K562 (cell line): Measurements from ENCODE around the gene S100P. TPM values are rescaled to one million over a fixed set of nuclear protein-coding genes. Genes with fewer than 3 reads are reported as not detected.

Source experiments
- ATF3 ChIP-seq, 2 experiments: fragments of 450-650 bp in 1 of 2; sonication (generic) in 1 of 2; formaldehyde crosslinking in 1 of 2; IDR thresholded peaks in 1 of 2; conservative IDR thresholded peaks in 1 of 2; 2 replicates each; pipeline versions ENCODE4 v1.6.1 to v1.8.1; 2016 to 2023; ENCODE audit warnings: mild to moderate bottlenecking in 2 of 2, moderate library complexity in 2 of 2, inconsistent platforms in 1 of 2, missing genetic modification reagents in 1 of 2
- BHLHE40 ChIP-seq: IDR thresholded peaks from 2 replicates; pipeline ENCODE4 v1.6.1; 2011; ENCODE audit warnings: low read length, improper control_type of control experiment
- CBX8 ChIP-seq: fragments of 200-600 bp; sonication (generic); IDR thresholded peaks from 2 replicates; pipeline ENCODE4 v1.6.1; 2012; ENCODE audit warnings: borderline replicate concordance, mixed run types, low read depth, mild to moderate bottlenecking, moderate library complexity, mixed read lengths, low read length, control low read depth, inconsistent platforms; ENCODE audit not compliant: poor library complexity, severe bottlenecking; ENCODE audit errors: extremely low read depth
- EHMT2 ChIP-seq: fragments of 450-650 bp; IDR thresholded peaks from 2 replicates; pipeline ENCODE4 v1.6.1; 2018; ENCODE audit warnings: antibody characterized with exemption
- EP400 ChIP-seq: fragments of 450-650 bp; IDR thresholded peaks from 2 replicates; pipeline ENCODE4 v1.6.1; 2017; ENCODE audit warnings: antibody characterized with exemption, mild to moderate bottlenecking, moderate library complexity
- ID3 ChIP-seq, 2 experiments: fragments of 250-450 bp in 1 of 2; fragments of 450-650 bp in 1 of 2; sonication (Bioruptor Pico) in 1 of 2; IDR thresholded peaks; 2 replicates each; pipeline versions ENCODE4 v1.6.1 to v1.8.0; 2016 to 2021; ENCODE audit warnings: mild to moderate bottlenecking in 2 of 2, moderate library complexity in 2 of 2, missing compliant biosample characterization in 1 of 2, missing genetic modification characterization in 1 of 2
- IFI16 ChIP-seq: fragments of 250-450 bp; sonication (Bioruptor Pico); IDR thresholded peaks from 2 replicates; pipeline ENCODE4 v2.1.2; 2022; ENCODE audit warnings: mild to moderate bottlenecking, inconsistent platforms
- JUND ChIP-seq, 2 experiments: IDR thresholded peaks; 2 replicates in 1 of 2; 3 replicates in 1 of 2; pipeline ENCODE4 v1.6.1; 2011; ENCODE audit warnings: borderline replicate concordance in 2 of 2, low read depth in 2 of 2, low read length in 2 of 2, improper control_type of control experiment in 1 of 2, missing biosample characterization in 1 of 2, missing genetic modification characterization in 1 of 2, missing genetic modification reagents in 1 of 2
- KDM1A ChIP-seq, 2 experiments: fragments of 450-650 bp; IDR thresholded peaks; 2 replicates each; pipeline ENCODE4 v1.6.1; 2016; ENCODE audit warnings: mild to moderate bottlenecking in 2 of 2
- L3MBTL2 ChIP-seq: fragments of 450-650 bp; IDR thresholded peaks from 2 replicates; pipeline ENCODE4 v1.6.1; 2016; ENCODE audit warnings: mild to moderate bottlenecking, moderate library complexity
- MAX ChIP-seq: sonication (generic); formaldehyde crosslinking; IDR thresholded peaks from 2 replicates; pipeline ENCODE4 v1.9.0; 2022; ENCODE audit warnings: mild to moderate bottlenecking, missing genetic modification reagents
- NFE2L1 ChIP-seq: fragments of 450-650 bp; IDR thresholded peaks from 2 replicates; pipeline ENCODE4 v1.6.1; 2016; ENCODE audit warnings: missing genetic modification characterization, low read depth, mild to moderate bottlenecking, missing compliant biosample characterization, moderate library complexity, borderline replicate concordance
- NR2C2 ChIP-seq, 2 experiments: fragments of 200-800 bp in 1 of 2; sonication (Bioruptor generic) in 1 of 2; sonication (generic) in 1 of 2; formaldehyde crosslinking in 1 of 2; IDR thresholded peaks; 2 replicates each; pipeline versions ENCODE4 v1.6.1 to v1.8.0; 2016 to 2022; ENCODE audit warnings: mild to moderate bottlenecking in 1 of 2, missing compliant biosample characterization in 1 of 2, missing genetic modification characterization in 1 of 2, missing genetic modification reagents in 1 of 2
- RAD51 ChIP-seq: fragments of 450-650 bp; IDR thresholded peaks from 2 replicates; pipeline ENCODE4 v1.7.1; 2016; ENCODE audit warnings: low read depth, mild to moderate bottlenecking, borderline replicate concordance
- RCOR1 ChIP-seq, 2 experiments: IDR thresholded peaks; 2 replicates each; pipeline ENCODE4 v1.6.1; 2012; ENCODE audit warnings: low read depth in 2 of 2, low read length in 2 of 2, borderline replicate concordance in 1 of 2, improper control_type of control experiment in 1 of 2
- TSC22D4 ChIP-seq: fragments of 450-650 bp; IDR thresholded peaks from 2 replicates; pipeline ENCODE4 v1.6.1; 2016; ENCODE audit warnings: missing genetic modification characterization, missing biosample characterization, control low read depth
- ZNF175 ChIP-seq: fragments of 200-800 bp; sonication (Bioruptor generic); IDR thresholded peaks from 2 replicates; pipeline ENCODE4 v1.6.1; 2016; ENCODE audit warnings: low read depth, mild to moderate bottlenecking, missing genetic modification characterization, missing compliant biosample characterization
- ZNF583 ChIP-seq: fragments of 250-450 bp; sonication (Bioruptor Pico); IDR thresholded peaks from 2 replicates; pipeline ENCODE4 v1.4.0; 2020
- polyA plus RNA-seq, 8 experiments: library from polyadenylated mRNA; depleted of rRNA in 4 of 8; stranded (reverse) in 5 of 8; unstranded in 3 of 8; fragments of >200 nt; fragmentation: Nextera tagmentation in 2 of 8; fragmentation: Illumina TruSeq in 1 of 8; extraction: Ambion mirVana in 2 of 8; extraction: Trizol in 1 of 8; gene quantifications; 2 replicates each; pipeline versions ENCODE4 v1.2.1 to v1.2.3, GENCODE V29; 2011 to 2014; ENCODE audit warnings: inconsistent platforms in 1 of 8, missing spikeins in 1 of 8
- total RNA-seq, 7 experiments: library from RNA; depleted of rRNA in 6 of 7; stranded (reverse); fragments of >200 nt in 6 of 7; fragmentation: Illumina TruSeq in 2 of 7; extraction: Trizol in 2 of 7; gene quantifications; 2 replicates each; pipeline versions ENCODE4 v1.2.1 to v1.2.3, GENCODE V29; 2011 to 2021; ENCODE audit warnings: low replicate concordance in 1 of 7
- TF ChIP-seq, protein P1 (sequence below): fragments of 450-650 bp; formaldehyde crosslinking; IDR thresholded peaks from 2 replicates; pipeline ENCODE4 v1.4.0; 2020; ENCODE audit warnings: mild to moderate bottlenecking, moderate library complexity
- TF ChIP-seq, protein P2 (sequence below): fragments of 250-450 bp; sonication (Bioruptor Pico); IDR thresholded peaks from 2 replicates; pipeline ENCODE4 v1.8.0; 2022; ENCODE audit warnings: inconsistent platforms

Gene S100P
- total and polyA plus RNA-seq, 9 of the 15 experiments (the other 6 are each of a cell fraction or from before 2014, with no cell fraction given), result 4.1 to 23.8 (median 7.5) TPM

- TF ChIP-seq, protein P1, sequence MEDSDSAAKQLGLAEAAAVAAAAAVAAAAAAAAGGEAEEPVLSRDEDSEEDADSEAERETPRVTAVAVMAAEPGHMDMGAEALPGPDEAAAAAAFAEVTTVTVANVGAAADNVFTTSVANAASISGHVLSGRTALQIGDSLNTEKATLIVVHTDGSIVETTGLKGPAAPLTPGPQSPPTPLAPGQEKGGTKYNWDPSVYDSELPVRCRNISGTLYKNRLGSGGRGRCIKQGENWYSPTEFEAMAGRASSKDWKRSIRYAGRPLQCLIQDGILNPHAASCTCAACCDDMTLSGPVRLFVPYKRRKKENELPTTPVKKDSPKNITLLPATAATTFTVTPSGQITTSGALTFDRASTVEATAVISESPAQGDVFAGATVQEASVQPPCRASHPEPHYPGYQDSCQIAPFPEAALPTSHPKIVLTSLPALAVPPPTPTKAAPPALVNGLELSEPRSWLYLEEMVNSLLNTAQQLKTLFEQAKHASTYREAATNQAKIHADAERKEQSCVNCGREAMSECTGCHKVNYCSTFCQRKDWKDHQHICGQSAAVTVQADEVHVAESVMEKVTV, result no peak
- TF ChIP-seq ID3 (CRISPR knock-in tag; IDR thresholded peaks at IDR 0.05), result no peak
- peak; percentile 38; the same call in 1 of the 2 replicates for TF ChIP-seq ID3 (tag; IDR thresholded peaks at IDR 0.05)
- TF ChIP-seq KDM1A (IDR thresholded peaks at IDR 0.05), result 0 out of 4 replicates have a peak, but pooled peaks of 1 of the 2 experiments have one; percentile 3
- TF ChIP-seq L3MBTL2, result peak; percentile 94
- peak; percentile 61 for TF ChIP-seq BHLHE40
- TF ChIP-seq CBX8, result no peak
- TF ChIP-seq EHMT2, result 0 out of 2 replicates have a peak, but pooled peaks have one; percentile 11
- TF ChIP-seq ZNF175 (CRISPR knock-in tag), result peak; percentile 93
- peak; percentile 90 for TF ChIP-seq JUND (IDR thresholded peaks at IDR 0.05; ENCODE audit: borderline replicate concordance, low read depth, low read length)
- peak; percentile 82; the same call in 2 of the 3 replicates for TF ChIP-seq JUND (tag; IDR thresholded peaks at IDR 0.05; ENCODE audit: borderline replicate concordance, low read depth, low read length)
- peak; percentile 31; the same call in 1 of the 2 replicates for TF ChIP-seq NFE2L1 (tag)
- TF ChIP-seq ATF3 (IDR thresholded peaks at IDR 0.05), result peak; percentile 89
- TF ChIP-seq ATF3 (CRISPR knock-in tag; conservative IDR thresholded peaks at IDR 0.05), result no peak
- TF ChIP-seq MAX (CRISPR knock-in tag), result peak; percentile 91
- 0 out of 2 replicates have a peak, but pooled peaks have one; percentile 52 for TF ChIP-seq ZNF583 (CRISPR knock-in tag)
- TF ChIP-seq, protein P2, sequence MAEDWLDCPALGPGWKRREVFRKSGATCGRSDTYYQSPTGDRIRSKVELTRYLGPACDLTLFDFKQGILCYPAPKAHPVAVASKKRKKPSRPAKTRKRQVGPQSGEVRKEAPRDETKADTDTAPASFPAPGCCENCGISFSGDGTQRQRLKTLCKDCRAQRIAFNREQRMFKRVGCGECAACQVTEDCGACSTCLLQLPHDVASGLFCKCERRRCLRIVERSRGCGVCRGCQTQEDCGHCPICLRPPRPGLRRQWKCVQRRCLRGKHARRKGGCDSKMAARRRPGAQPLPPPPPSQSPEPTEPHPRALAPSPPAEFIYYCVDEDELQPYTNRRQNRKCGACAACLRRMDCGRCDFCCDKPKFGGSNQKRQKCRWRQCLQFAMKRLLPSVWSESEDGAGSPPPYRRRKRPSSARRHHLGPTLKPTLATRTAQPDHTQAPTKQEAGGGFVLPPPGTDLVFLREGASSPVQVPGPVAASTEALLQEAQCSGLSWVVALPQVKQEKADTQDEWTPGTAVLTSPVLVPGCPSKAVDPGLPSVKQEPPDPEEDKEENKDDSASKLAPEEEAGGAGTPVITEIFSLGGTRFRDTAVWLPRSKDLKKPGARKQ (CRISPR knock-in tag), result 0 out of 2 replicates have a peak, but pooled peaks have one; percentile 24
- TF ChIP-seq RCOR1 (IDR thresholded peaks at IDR 0.05; ENCODE audit: borderline replicate concordance in 1 of 2, low read depth in 2 of 2, low read length in 2 of 2), result peak in 1 of 2 experiments; percentile 6; a peak in 1 of 4 replicates
- TF ChIP-seq TSC22D4 (tag), result no peak
- TF ChIP-seq IFI16, result peak; percentile 72; the same call in 1 of the 2 replicates
- peak; percentile 17; the same call in 1 of the 2 replicates for TF ChIP-seq RAD51
- TF ChIP-seq NR2C2 (CRISPR knock-in tag; IDR thresholded peaks at IDR 0.05), result no peak
- no peak; the same call in 1 of the 2 replicates for TF ChIP-seq NR2C2 (tag; IDR thresholded peaks at IDR 0.05)
- TF ChIP-seq EP400, result peak; percentile 34; the same call in 1 of the 2 replicates
Observed at GRCh38 chr4:6734165-6734786, 40.6 kb downstream of the S100P start (continued).
